GM12892 (cell line): Measurements from ENCODE around the gene ZNF776.
"Not testable (repeated sequence)": the region's sequence is repeated elsewhere in the genome, so short reads cannot be mapped to it uniquely, and the experiment has no call there.

Experiments used
- POLR2A ChIP-seq: IDR thresholded peaks from 2 replicates; pipeline ENCODE4 v1.6.1; 2011; ENCODE audit warnings: low read depth, low read length, control low read depth
- POLR2AphosphoS5 ChIP-seq: IDR thresholded peaks from 2 replicates; pipeline ENCODE4 v1.6.1; 2011; ENCODE audit warnings: low read depth, low read length, control low read depth
- TAF1 ChIP-seq: IDR thresholded peaks from 2 replicates; pipeline ENCODE4 v1.6.1; 2011; ENCODE audit warnings: low read depth, mild to moderate bottlenecking, control low read depth, low read length, borderline replicate concordance

- not testable (repeated sequence) for TF ChIP-seq POLR2A, TAF1, POLR2AphosphoS5
Measured at GRCh38 chr19:57738770-57739169, 7.8 kb upstream of the ZNF776 start.
